ENCODE measurements around the gene ARHGEF12. TPM values are rescaled to one million over a fixed set of nuclear protein-coding genes. Genes with fewer than 3 reads are reported as not detected.

ARHGEF12 gene
- total RNA-seq, 8 experiments from 2014 or later: 37.5 to 108 (median 48.2) TPM

DNA sequence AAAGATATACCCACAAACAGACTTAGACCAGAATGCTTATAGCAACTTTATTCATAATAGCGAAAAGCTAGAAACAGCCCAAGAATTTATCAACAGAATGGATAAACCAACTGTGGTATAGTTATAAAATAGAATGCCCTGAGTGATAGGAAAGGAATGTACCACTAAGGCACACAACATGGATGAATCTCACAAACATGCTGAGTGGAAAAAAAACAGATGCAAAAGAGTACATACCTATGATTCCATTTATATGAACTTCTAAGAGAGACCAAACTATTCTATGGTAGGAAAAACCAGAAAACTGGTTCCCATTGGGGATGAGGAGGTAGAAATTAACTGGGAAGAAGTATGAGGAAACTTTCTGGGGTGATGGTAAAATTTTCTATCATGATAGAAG lies 134.9 kb downstream of the ARHGEF12 start:
- no peak overlapping the region for H3K27ac ChIP-seq
- 83 to 100% (median 95%) methylated on average over 1 of the region's 1 CpG; no CpG with 5 or more reads in 1 of the 10 experiments for WGBS, 10 experiments
- no peak for ATAC-seq (replicated peaks in 6 of 8)
- H3K4me1 ChIP-seq (replicated peaks in 1 of 2): no peaks in the 10 kb centered on the region
- no peak overlapping the region for H3K4me3 ChIP-seq
- in situ Hi-C loops (cut with MboI; ENCODE audit: low pct_unique_long_range_greater_than_20kb in 2 of 9, low sequenced_read_pairs in 9 of 9, unreplicated experiment in 9 of 9): no loop called here

DNA sequence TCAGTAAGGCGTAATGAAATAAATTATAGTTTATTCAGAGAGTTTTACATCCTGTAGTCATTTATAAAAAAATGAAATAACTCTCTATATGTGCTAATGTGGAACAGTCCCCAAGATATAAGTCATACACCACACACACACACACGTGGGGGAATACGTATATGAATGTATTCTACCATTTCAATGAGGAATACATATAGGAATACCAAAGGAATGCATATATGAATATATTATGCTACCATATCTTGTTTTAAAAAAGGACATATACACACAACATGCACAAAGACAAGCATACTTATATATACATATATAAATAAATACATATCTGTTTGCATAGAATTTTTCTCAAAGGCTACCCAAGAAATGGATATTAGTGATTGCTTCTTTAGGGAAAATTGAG lies 135.8 kb downstream of the ARHGEF12 start:
- Histone ChIP-seq H3K27ac (no peak overlapping the region), H3K4me3 (no peak overlapping the region), H3K4me1 (replicated peaks in 1 of 2) (no peaks in the 10 kb centered on the region)
- peak in 1 of 8 experiments; percentile 96 for ATAC-seq (replicated peaks in 6 of 8)
- WGBS, 10 experiments: 15 to 100% (median 80%) methylated on average over 1 to 3 of the region's 3 CpGs; no CpG with 5 or more reads in 2 of the 10 experiments
- in situ Hi-C loops (cut with MboI; ENCODE audit: low pct_unique_long_range_greater_than_20kb in 2 of 9, low sequenced_read_pairs in 9 of 9, unreplicated experiment in 9 of 9): no loop called here

DNA sequence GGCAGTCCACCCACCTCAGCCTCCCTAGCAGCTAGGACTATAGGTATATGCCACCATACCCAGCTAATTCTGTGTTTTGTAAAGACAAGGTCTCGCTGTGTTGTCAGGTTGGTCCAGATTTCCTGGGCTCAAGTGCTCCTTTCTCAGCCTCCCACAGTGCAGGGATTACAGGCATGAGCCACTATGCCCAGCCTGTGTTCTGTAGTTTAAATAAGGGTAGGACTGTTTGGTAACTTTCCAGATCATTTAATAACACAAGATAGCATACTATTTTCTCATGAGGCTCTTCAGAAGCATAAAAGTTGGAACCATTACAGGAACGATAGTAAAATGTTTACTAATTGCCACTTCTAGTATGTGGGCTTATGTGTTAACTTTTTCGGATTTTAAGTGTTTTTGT lies 137.3 kb downstream of the ARHGEF12 start:
- H3K27ac ChIP-seq: no peak overlapping the region
- WGBS, 10 experiments: 83 to 100% (median 100%) methylated on average over 1 to 3 of the region's 3 CpGs
- ATAC-seq (replicated peaks in 6 of 8): no peak
- in situ Hi-C loops (cut with MboI; ENCODE audit: low pct_unique_long_range_greater_than_20kb in 2 of 9, low sequenced_read_pairs in 9 of 9, unreplicated experiment in 9 of 9): no loop called here
- no peak overlapping the region for H3K4me3 ChIP-seq
- no peaks in the 10 kb centered on the region for H3K4me1 ChIP-seq (replicated peaks in 1 of 2)

DNA sequence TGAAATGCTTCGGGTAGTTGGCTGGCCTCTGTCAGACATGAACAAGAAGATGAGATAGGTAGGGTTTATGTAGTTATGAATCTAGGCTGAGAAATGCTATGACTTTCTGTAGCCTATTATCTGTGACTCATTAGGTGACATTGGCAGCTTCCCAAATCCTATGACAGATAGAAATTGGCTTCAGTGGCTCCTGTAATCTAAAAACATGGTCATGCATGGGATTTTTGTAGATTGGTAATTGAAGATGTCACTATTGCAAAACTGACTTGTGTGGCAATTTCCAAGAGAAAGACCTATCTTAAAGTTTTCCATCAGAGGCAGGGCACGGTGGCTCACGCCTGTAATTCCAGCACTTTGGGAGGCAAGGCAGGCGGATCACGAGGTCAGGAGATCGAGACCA lies 145.9 kb downstream of the ARHGEF12 start:
- in situ Hi-C loops (cut with MboI; ENCODE audit: low pct_unique_long_range_greater_than_20kb in 2 of 9, low sequenced_read_pairs in 9 of 9, unreplicated experiment in 9 of 9): no loop called here
- no peaks in the 10 kb centered on the region for H3K4me1 ChIP-seq (replicated peaks in 1 of 2)
- H3K27ac ChIP-seq: no peak overlapping the region
- H3K4me3 ChIP-seq: no peak overlapping the region
- 60 to 100% (median 87%) methylated on average over 1 to 5 of the region's 6 CpGs; no CpG with 5 or more reads in 4 of the 10 experiments for whole genome bisulfite sequencing, 10 experiments
- no peak for ATAC-seq (replicated peaks in 6 of 8)

DNA sequence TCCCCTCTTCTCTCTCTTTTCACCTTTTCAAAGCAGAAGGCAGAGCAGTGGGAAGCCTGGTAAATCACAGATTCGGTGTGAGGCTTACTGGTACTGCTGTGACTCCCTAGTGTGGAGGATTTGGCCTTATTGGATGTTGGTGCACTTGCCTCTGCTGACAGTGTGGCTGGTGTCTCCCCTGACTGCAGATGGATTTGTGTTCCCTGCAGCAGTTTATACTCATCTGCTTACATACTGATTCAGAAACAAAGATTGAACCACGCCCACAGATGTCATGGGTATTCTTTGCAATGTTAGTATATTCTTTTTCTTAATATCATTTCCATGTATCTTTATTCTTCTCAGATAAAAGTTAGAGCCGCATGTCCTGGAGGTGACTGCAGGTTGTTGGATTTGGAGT lies 148.5 kb downstream of the ARHGEF12 start:
- peak in 3 of 8 experiments; percentile 41 to 89 (median 82) for ATAC-seq (replicated peaks in 6 of 8)
- in situ Hi-C loops (cut with MboI; ENCODE audit: low pct_unique_long_range_greater_than_20kb in 2 of 9, low sequenced_read_pairs in 9 of 9, unreplicated experiment in 9 of 9): no loop called here
- H3K27ac ChIP-seq: no peak overlapping the region
- no peaks in the 10 kb centered on the region for H3K4me1 ChIP-seq (replicated peaks in 1 of 2)
- whole genome bisulfite sequencing, 10 experiments: 61 to 100% (median 90%) methylated on average over 1 to 3 of the region's 3 CpGs; no CpG with 5 or more reads in 3 of the 10 experiments
- H3K4me3 ChIP-seq: no peak overlapping the region

DNA sequence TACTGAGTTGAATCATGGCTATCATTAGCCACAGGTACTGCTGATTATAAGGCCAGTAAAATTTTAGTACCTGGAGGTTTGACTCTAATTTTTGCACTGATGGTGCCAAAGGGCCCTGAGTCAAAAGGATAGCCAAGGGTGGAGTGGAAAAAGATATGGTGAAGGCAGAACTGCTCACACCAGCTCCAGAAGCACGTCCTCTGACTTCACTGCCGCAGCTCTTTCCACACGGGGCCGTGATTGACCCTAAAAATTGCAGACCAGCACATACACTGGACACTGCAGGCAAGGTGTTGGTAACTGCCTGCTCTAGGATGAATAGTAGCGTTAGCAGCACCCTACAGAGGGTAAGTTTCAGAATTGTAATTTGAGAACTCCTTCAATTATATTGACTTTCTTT lies 149.9 kb downstream of the ARHGEF12 start:
- no peak overlapping the region for H3K4me3 ChIP-seq
- no peak overlapping the region for H3K27ac ChIP-seq
- WGBS, 10 experiments: 89 to 100% (median 100%) methylated on average over 1 to 5 of the region's 5 CpGs; no CpG with 5 or more reads in 4 of the 10 experiments
- in situ Hi-C loops (cut with MboI; ENCODE audit: low pct_unique_long_range_greater_than_20kb in 2 of 9, low sequenced_read_pairs in 9 of 9, unreplicated experiment in 9 of 9): no loop called here
- no peak for ATAC-seq (replicated peaks in 6 of 8)
- H3K4me1 ChIP-seq (replicated peaks in 1 of 2): no peaks in the 10 kb centered on the region

DNA sequence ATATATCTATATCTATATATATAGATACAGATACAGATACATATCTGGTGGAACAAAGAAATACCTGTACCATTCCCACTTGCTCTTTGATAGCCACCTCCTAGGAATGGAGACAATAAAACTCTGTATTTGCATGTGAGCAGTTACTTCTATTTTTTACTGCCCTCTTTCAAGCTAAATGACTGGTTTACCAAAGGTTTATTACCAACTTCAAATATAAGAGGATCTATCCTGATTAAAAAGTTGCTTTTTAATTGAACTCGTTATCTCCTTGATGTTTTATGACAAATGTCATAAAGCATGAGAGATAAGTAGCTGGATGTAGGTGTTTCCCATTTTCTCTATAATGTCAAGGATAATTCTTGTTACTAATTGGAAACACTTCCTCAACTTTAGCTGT lies 153.6 kb downstream of the ARHGEF12 start:
- in situ Hi-C loops (cut with MboI; ENCODE audit: low pct_unique_long_range_greater_than_20kb in 2 of 9, low sequenced_read_pairs in 9 of 9, unreplicated experiment in 9 of 9): no loop called here
- no peak overlapping the region for H3K4me3 ChIP-seq
- no peak overlapping the region for H3K27ac ChIP-seq
- 60 to 100% (median 100%) methylated on average over 1 of the region's 1 CpG; no CpG with 5 or more reads in 3 of the 10 experiments for WGBS, 10 experiments
- H3K4me1 ChIP-seq (replicated peaks in 1 of 2): no peaks in the 10 kb centered on the region
- no peak for ATAC-seq (replicated peaks in 6 of 8)

DNA sequence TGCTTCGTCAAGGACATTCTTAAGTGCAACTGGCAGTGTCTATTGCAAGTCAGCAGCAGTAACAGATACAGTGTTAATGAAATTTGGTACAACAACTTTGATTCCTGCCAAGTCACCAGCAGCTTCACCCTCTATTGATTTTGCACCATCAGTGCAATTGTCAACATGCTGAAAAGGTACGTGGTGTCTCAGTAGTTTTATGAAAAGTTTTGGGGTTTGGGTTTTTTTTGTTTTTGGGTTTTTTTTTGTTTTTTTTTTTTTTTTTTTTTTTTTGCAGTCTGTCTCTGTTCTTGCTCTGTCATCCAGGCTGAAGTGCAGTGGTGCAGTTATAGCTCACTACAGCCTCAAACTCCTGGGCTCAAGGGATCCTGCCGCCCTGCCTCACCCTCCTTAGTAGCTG lies 156.3 kb downstream of the ARHGEF12 start:
- WGBS, 10 experiments: 50 to 100% (median 60%) methylated on average over 1 to 3 of the region's 3 CpGs; no CpG with 5 or more reads in 1 of the 10 experiments
- H3K4me3 ChIP-seq: no peak overlapping the region
- no peak overlapping the region for H3K27ac ChIP-seq
- no peak for ATAC-seq (replicated peaks in 6 of 8)
- in situ Hi-C loops (cut with MboI; ENCODE audit: low pct_unique_long_range_greater_than_20kb in 2 of 9, low sequenced_read_pairs in 9 of 9, unreplicated experiment in 9 of 9): no loop called here
- no peaks in the 10 kb centered on the region for H3K4me1 ChIP-seq (replicated peaks in 1 of 2)

DNA sequence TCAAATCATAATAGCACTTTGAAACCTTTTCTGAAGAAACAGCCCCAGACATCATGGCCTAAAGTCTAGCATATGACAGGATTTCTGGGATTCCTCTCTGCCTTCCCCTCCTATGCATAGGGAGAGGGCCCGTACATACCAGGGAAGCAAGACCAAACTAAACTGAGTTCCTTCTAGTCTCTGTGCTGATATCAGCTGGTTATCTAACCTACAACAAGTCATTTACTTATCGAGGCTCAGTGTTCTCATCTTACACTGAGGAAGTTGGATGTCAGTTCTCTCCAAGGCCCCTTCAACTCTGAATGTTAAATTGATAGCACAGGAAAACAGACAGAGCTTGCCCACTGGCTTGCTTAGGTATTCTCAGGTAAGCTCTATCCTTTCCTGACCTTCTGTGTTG lies 158.4 kb downstream of the ARHGEF12 start:
- Histone ChIP-seq H3K4me1 (replicated peaks in 1 of 2) (no peaks in the 10 kb centered on the region), H3K4me3 (no peak overlapping the region), H3K27ac (no peak overlapping the region)
- in situ Hi-C loops (cut with MboI; ENCODE audit: low pct_unique_long_range_greater_than_20kb in 2 of 9, low sequenced_read_pairs in 9 of 9, unreplicated experiment in 9 of 9): no loop called here
- 0 to 88% (median 63%) methylated on average over 1 to 2 of the region's 2 CpGs; no CpG with 5 or more reads in 3 of the 10 experiments for WGBS, 10 experiments
- ATAC-seq (replicated peaks in 6 of 8): no peak

DNA sequence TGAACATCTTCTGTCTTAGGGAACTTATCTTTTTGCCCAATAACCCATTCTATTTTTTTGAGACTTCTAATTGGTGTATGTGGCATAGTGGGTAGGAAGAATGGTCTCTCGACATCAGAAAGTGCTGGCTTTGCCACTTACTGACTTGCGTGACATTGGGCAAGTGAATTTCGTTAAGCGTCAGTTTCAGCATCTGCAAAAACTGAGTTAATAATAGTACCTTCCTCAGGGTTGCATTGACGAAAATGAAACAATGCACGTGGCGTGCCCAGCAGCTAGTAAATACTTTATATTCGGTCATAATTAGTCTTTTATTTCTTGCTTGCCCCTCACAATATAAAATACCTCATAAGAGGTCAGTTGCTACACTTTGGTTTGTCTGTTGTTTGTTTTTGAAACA lies 162.9 kb downstream of the ARHGEF12 start:
- WGBS, 10 experiments: 80 to 96% (median 92%) methylated on average over 1 to 8 of the region's 8 CpGs; no CpG with 5 or more reads in 1 of the 10 experiments
- in situ Hi-C loops (cut with MboI; ENCODE audit: low pct_unique_long_range_greater_than_20kb in 2 of 9, low sequenced_read_pairs in 9 of 9, unreplicated experiment in 9 of 9): no loop called here
- Histone ChIP-seq H3K4me3 (no peak overlapping the region), H3K27ac (no peak overlapping the region), H3K4me1 (replicated peaks in 1 of 2) (peaks cover 0 to 14% of the 10 kb centered on the region in 2 donors)
- ATAC-seq (replicated peaks in 6 of 8): no peak

DNA sequence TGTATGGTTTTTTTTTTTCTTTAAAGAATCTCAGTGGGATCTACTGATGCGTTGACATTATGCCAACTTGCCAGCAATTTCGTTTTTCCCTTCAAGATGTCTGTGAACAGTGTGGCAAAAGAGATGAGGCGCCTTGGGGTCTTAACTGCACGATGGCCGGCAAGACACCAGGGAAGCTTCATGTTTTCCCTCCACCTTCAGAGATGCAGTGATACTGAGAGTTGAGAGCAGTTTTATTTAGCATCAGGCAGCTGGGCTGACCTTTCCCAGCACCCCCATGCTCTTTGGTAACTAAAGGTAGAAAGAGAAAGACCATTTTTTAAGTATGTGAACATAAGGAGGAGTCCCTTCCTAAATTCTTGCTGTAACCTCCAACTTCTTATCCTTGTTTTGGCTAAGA lies 163.6 kb downstream of the ARHGEF12 start:
- WGBS, 10 experiments: 73 to 100% (median 81%) methylated on average over 1 to 5 of the region's 5 CpGs; no CpG with 5 or more reads in 3 of the 10 experiments
- H3K27ac ChIP-seq: no peak overlapping the region
- H3K4me1 ChIP-seq (replicated peaks in 1 of 2): peaks cover 0 to 14% of the 10 kb centered on the region in 2 donors
- no peak overlapping the region for H3K4me3 ChIP-seq
- no peak for ATAC-seq (replicated peaks in 6 of 8)
- in situ Hi-C loops (cut with MboI; ENCODE audit: low pct_unique_long_range_greater_than_20kb in 2 of 9, low sequenced_read_pairs in 9 of 9, unreplicated experiment in 9 of 9): loop anchor here in 8 of 9 experiments (10.0 to 25.0 kb wide), 6 partner anchors 187 to 612 kb away; partner anchors contain the start of gene TECTA (in 1 of the 8)

DNA sequence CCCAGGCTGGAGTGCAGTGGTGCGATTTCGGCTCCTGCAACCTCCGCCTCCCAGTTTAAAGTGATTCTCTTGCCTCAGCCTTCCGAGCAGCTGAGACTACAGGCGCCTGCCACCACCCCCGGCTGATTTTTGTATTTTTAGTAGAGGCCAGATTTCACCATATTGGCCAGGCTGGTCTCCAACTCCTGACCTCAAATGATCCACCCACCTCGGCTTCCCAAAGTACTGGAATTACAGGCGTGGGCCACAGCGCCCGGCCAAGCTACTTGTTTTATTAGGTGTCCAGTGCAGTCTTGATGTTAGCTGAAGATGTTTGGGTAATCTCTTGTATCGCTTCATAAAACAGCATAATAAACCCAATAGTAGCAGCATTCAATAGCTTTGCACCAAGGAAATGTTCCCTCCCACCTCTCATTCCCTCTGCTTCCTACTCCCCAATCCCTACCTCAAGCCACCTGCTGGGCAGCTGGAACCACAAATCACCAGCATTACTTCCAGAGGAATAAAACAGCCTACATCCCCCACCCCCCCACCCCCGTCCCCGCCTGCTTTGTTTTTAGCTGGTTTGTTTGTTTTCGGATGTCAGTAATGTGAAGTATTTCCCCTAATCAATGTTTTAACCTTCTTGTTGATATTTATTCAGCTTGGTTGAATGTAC lies 164.3 kb downstream of the ARHGEF12 start:
- peaks cover 0 to 14% of the 10 kb centered on the region in 2 donors for H3K4me1 ChIP-seq (replicated peaks in 1 of 2)
- ATAC-seq (replicated peaks in 6 of 8): peak in 3 of 8 experiments; percentile 16 to 60 (median 57)
- 0 to 84% (median 70%) methylated on average over 2 to 8 of the region's 14 CpGs; no CpG with 5 or more reads in 3 of the 10 experiments for whole genome bisulfite sequencing, 10 experiments
- in situ Hi-C loops (cut with MboI; ENCODE audit: low pct_unique_long_range_greater_than_20kb in 2 of 9, low sequenced_read_pairs in 9 of 9, unreplicated experiment in 9 of 9): loop anchor here in 8 of 9 experiments (10.0 to 25.0 kb wide), 6 partner anchors 187 to 612 kb away; partner anchors contain the start of gene TECTA (in 1 of the 8)
- H3K4me3 ChIP-seq: no peak overlapping the region
- no peak overlapping the region for H3K27ac ChIP-seq

DNA sequence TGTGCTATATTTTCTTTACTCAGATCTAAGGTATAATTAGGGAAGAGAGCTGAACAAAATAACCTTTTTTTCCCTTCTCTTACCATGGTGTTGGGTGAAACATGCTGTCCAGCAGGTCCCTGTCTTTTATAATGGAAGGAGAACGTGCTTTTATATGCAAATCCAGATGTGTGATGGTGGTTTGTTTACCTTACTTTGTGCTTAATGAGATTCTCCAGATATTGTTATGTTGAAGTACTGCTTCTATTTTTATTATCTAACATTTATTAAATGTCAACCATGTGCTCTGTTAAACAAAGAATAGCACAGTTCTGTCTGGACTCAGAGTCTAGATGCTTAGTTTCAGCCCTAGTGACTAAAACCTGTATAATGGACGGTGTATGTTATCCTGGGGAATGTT lies 165.2 kb downstream of the ARHGEF12 start:
- in situ Hi-C loops (cut with MboI; ENCODE audit: low pct_unique_long_range_greater_than_20kb in 2 of 9, low sequenced_read_pairs in 9 of 9, unreplicated experiment in 9 of 9): loop anchor here in 8 of 9 experiments (10.0 to 25.0 kb wide), 6 partner anchors 186 to 611 kb away; partner anchors contain the start of gene TECTA (in 1 of the 8)
- Histone ChIP-seq H3K4me1 (replicated peaks in 1 of 2) (peaks cover 0 to 14% of the 10 kb centered on the region in 2 donors), H3K27ac (no peak overlapping the region), H3K4me3 (no peak overlapping the region)
- WGBS, 10 experiments: 14 to 100% (median 29%) methylated on average over 1 to 2 of the region's 2 CpGs; no CpG with 5 or more reads in 3 of the 10 experiments
- ATAC-seq (replicated peaks in 6 of 8): peak in 2 of 8 experiments; percentile 33 to 35
